HG03354 (cell line): ENCODE results near the gene PM20D2.

Source experiments
- ATAC-seq: cut with Tn5 transposase; IDR thresholded peaks from one replicate; pipeline ENCODE4 v1.9.1; 2021; ENCODE audit warnings: mild to moderate bottlenecking; ENCODE audit not compliant: unreplicated experiment, poor library complexity, severe bottlenecking

PM20D2 gene

GRCh38 chr6:89144354-89144906, 1.4 kb upstream of the PM20D2 start:
- peak; percentile 62 for ATAC-seq

GRCh38 chr6:89145091-89145955, 532 bp upstream of the PM20D2 start:
- peak; percentile 55 for ATAC-seq

DNA sequence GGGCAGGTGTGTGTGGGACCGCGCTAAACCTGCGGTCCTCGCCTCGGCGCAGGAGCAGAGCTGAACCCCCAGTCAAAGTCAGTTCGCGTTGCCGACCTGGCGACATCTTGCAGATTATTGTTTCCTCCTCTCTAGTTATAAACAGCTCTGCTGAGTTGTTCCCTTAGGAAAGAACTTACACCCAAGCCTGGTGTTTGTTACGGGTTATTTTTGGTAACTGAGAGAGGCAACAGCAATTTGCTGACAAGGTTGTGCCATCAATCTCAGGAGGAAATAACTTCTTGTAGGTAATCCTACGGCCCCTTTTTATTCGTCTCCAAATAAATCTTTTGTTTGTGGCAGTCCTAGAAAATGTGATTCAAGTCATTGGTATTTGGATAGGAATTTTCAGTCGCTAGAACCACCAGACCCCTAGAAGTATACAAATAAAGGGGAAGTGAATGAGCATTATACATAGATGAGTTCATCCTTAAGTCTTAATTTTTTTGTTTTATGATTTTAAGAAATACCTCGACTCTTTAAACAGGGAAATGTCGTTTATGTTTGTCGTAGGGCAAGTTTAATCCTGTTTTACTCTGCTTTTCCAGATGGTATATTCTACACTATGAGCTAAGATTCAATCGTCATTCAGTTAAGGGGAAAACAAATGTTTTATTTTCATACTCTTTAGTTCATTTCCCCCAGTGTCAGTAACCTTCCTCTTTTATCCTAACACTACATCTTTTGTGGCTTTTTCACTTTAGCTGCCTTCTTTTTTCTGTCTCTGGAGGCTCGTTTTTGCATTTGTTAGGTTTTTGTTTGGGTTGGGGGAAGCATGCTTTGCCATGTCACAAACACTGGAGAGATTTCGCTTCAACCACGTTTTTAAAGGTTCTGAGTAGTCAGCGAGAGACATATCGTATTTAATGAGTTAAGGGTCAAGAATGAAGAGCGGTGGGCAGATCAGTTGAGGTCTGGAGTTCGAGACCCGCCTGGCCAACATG, 1.2 kb downstream of the PM20D2 start:
- peak; percentile 35 for ATAC-seq

DNA sequence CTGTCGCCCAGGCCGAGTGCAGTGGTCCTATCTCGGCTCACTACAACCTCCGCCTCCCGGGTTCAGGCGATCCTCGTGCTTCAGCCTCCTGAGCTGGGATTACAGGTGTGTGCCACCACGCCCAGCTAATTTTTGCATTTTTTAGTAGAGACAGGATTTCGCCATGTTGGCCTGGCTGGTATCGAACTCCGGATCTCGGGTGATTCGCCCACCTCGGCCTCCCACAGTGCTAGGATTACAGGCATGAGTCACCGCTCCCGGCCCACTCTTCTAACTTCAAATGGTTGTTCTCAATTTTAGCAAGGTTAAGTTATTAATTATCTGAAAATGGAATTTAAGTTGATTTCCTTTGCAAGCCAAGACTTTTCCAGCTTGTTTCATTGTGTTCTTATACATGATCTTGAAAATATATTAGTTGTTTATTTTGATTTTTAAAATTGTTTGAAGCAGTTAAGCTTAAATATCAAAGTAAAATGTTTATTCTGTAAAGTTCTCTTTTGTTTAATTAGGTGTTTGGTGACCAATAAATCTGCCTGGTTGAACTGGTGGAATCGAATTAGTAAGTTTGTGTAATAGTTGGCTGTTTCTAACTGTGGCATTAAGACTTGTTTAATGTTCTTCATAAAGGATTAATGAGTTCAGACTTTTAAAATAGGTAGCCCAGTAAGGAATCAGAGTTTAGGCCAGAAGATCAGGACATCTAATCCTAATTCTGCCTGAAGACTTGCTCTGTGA, 2.3 kb downstream of the PM20D2 start:
- no peak for ATAC-seq

DNA sequence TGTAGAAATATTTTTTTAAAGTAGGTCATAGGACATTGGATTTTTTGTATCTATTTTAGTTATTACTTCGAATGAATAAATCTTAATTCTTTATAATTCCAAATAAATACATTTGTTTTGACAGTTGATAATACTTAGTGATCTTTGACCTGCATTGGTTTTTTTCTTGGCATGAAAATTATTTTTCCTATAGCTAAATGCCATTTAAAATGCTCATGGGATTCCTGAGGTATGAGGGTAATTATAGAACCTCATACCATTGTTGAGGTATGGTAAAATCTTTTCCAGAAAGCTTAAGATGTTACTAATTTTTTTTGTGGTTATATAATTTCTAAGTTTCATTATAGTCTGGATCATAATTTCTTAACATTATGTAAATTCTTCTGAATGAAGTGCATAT, 8.3 kb downstream of the PM20D2 start:
- no peak for ATAC-seq

DNA sequence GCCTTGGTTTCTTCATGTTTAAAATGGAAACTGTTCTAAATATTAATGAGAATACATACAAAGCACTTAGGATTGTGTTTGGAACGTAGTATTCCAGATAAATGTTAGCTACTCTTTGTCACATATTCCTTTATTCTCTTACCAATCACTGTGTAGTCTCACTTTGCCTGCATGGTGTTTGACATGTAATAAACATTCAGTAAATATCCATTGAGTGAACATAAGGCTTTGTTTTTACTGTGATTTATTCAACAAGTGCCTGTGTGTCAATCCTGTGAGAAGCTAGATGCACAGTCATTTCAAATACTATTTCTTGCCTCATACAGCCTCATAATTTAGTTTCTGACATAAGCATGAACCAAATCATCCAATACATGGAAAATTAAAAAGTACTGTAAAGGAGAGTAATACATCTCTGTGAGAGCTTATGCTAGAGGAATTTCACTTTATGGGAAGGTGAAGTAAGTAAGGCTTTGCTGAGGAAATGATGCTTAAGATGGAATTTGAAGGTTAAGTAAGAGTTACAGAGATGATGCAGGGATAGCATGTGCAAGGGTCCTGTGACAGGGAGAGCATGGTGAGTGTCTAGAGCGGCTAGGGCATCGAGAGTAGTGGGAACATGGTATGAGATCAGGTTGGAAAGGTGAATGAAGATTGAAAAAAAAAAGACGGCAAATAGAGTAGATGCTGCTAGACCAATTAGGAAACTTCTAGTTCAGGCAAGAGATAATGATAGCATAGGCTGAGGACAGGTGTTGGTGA, 14.7 kb downstream of the PM20D2 start:
- no peak for ATAC-seq

DNA sequence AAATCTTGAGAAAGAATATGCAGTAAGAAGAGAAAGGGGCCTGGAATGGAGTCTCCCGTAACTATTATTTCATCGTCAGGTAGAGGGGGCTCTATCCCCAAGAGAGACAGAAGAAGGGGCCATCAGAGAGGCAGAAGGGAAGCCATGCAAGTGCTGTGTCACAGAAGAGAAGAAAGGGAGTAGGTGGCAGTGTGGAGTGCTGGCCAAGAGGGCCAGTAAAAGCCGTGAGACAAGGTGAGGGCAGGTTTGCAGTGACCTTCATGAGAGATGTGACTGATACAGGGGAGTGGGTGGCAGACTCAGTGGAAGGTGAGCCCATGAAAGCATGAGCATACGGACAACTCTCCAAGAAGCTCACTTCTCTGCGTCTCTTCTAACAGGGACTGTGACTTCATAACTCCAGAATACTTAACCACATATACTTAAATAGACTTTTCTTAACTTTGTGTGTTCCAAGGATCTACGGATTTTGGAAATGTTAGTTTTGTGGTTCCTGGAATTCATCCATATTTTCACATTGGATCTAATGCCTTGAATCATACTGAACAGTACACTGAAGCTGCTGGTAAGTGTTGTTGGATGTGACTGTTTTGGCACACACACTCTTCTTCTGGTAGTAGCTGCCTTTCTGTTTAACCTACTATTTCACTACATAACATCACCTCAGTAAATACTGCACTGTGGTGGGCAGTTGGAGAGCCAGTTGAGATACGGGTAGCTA, 15.6 kb downstream of the PM20D2 start:
- ATAC-seq: no peak

DNA sequence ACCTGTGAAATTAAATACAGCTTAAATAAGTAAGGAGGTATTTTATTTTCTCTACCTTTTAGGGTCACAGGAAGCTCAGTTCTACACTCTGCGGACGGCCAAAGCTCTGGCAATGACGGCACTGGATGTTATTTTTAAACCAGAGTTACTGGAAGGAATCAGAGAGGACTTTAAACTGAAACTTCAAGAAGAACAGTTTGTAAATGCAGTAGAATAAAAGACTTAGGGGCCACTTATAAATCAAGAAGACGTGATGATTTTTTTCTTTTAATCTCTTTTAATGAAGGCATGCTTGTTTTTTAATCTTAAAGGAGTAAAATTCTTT, 16.2 kb downstream of the PM20D2 start:
- ATAC-seq: no peak

DNA sequence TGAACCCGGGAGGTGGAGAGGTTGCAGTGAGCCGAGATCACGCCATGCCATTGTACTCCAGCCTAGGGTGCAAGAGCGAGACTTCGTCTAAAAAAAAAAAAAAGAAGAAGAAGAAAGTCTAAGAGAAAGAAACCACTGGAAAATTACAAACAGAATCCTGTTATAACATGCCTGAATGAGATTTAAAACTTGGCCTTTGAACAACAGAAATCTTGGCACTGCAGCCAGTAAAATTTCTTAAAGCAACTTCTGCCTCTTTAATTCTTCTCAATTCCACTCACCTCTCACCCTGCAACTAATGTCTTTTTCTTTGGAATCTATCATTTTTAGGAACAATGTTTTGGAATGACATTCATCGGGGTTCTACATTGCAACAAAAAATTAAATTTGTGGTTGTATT, 26.3 kb downstream of the PM20D2 start:
- no peak for ATAC-seq

DNA sequence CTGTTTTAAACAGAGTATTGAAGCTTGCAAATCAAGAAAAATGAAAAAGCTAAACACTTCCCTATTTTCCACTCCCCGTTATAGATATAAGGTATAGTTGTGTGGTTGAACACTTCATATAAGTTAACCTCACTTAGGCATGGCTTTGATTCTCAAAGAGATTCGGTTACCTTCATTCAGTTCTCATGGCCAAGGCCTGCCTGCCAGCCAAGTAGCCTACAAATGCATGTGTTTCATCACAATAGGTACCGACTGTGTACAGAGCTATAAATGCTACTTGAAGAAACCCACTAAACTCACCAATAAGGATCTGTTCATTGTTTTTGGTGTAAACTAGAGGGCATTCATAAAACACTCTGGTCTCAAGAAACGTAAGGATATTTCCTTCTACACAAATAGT, 27.8 kb downstream of the PM20D2 start:
- no peak for ATAC-seq

DNA sequence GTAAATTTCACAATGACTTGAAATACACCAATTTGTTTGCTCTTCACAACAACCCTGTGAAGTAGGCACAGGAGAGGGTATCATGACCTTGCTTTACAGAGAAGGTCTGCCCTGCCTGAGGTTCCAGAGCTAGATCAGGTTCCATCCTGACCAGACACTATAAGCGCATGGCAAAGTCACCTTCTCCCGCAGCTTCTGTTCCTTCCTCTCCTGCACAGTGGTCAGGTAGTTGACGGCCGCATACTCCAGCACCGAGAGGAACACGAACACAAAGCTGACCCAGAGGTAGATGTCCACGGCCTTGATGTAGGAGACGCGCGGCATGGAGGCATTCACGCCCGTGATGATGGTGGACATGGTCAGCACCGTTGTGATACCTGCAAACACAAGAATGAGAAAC, 34.3 kb downstream of the PM20D2 start:
- ATAC-seq: no peak

GRCh38 chr6:89180971-89181370, 35.1 kb downstream of the PM20D2 start:
- no peak for ATAC-seq

GRCh38 chr6:89183294-89183693, 37.4 kb downstream of the PM20D2 start:
- ATAC-seq: no peak

GRCh38 chr6:89184344-89184743, 38.5 kb downstream of the PM20D2 start:
- ATAC-seq: no peak

DNA sequence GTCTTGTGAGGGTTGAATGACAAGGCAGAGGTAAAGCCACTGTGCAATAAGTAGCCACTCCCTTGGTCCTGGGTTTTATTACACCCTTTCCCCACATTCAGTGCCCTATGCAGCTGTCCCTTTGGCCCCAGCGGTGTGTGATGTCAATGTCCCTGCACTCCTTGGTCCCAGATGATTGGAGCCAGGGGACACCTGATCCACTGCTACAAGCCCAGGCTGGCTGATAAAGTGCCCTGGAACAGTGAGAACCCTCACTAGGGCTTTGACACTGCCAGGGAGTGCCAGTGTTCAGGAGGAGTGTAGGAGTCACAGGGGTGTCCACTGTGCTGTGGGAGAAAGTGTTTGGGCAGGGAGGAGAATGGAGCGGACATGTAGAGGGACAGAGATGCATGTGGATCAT, 40.9 kb downstream of the PM20D2 start:
- no peak for ATAC-seq

GRCh38 chr6:89187504-89187903, 41.6 kb downstream of the PM20D2 start:
- no peak for ATAC-seq

DNA sequence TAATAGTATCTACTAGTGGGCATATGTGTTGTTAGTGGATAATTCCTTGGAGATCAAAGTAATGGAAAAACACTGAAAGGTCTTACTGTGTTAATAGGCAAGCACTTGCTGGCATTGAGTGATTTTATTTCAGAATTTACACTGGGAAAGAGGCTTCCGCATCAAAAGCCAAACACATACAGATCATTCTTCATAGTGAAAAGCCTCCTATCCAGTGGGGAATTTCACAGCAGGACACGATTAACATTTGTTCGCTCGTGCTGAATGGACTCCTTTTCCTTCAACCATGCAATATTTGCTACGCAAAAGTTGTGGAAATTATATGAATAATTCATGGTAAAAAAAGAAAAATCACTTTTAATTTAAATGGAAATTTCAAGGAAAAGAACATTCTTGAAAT, 44.9 kb downstream of the PM20D2 start:
- ATAC-seq: no peak

- no peak for ATAC-seq
Observed at GRCh38 chr6:89194559-89194958, 48.7 kb downstream of the PM20D2 start.

GRCh38 chr6:89197141-89197540, 51.3 kb downstream of the PM20D2 start:
- no peak for ATAC-seq
